ENCODE data around the gene COA6. TPM values are rescaled to one million over a fixed set of nuclear protein-coding genes. Genes with fewer than 3 reads are reported as not detected.

The COA6 gene
- polyA plus RNA-seq, 1 donor (not counting 4 experiments of a cell fraction or from before 2014, with no cell fraction given) = 36.0 TPM

DNA sequence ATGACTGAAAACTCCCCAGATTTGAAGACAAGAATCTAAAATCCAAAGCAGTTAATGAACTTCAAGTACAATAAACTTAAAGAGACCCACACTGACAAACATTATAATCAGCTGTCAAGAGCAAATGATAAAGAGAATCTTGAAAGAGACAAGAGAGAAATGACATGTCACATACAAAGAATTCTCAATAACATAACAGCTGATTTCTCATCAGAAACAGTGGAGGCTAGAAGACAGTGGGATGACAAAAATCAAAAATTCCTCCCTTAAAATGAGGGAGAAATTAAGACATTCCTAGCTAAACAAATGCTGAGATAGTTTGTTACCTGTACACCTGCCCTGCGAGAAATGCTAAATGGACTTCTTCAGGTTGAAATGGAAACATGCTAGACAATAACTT lies 36.0 kb upstream of the COA6 start:
- FAIRE-seq (no peak), DNase-seq (ENCODE audit: low read depth, low spot score) (no peak)
- no peaks in the 10 kb centered on the region for H3K27me3 ChIP-seq (ENCODE audit: control insufficient read depth, extremely low read depth, insufficient read depth, low read length)
- no peak for TF ChIP-seq EZH2 (IDR thresholded peaks at IDR 0.05; ENCODE audit: low read length)
- TF ChIP-seq, protein P1, sequence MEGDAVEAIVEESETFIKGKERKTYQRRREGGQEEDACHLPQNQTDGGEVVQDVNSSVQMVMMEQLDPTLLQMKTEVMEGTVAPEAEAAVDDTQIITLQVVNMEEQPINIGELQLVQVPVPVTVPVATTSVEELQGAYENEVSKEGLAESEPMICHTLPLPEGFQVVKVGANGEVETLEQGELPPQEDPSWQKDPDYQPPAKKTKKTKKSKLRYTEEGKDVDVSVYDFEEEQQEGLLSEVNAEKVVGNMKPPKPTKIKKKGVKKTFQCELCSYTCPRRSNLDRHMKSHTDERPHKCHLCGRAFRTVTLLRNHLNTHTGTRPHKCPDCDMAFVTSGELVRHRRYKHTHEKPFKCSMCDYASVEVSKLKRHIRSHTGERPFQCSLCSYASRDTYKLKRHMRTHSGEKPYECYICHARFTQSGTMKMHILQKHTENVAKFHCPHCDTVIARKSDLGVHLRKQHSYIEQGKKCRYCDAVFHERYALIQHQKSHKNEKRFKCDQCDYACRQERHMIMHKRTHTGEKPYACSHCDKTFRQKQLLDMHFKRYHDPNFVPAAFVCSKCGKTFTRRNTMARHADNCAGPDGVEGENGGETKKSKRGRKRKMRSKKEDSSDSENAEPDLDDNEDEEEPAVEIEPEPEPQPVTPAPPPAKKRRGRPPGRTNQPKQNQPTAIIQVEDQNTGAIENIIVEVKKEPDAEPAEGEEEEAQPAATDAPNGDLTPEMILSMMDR (optimal IDR thresholded peaks at IDR 0.05 in 1 of 3, IDR thresholded peaks at IDR 0.05 in 1 of 3, conservative IDR thresholded peaks at IDR 0.05 in 1 of 3; ENCODE audit: extremely low read depth in 1 of 3, insufficient read depth in 2 of 3, low read length in 3 of 3) = no peak
- no peak overlapping the region for H2AFZ ChIP-seq (ENCODE audit: control insufficient read depth, low read length)
- dilution Hi-C loops (cut with MboI; ENCODE audit: extremely low pct_ligation_motif_present, low sequenced_read_pairs) = no loop called here
- H3K79me2 ChIP-seq (ENCODE audit: control insufficient read depth, insufficient read depth, low read length) = no peaks in the 10 kb centered on the region
- no peaks in the 10 kb centered on the region for H3K9me3 ChIP-seq (ENCODE audit: control insufficient read depth, low read depth, low read length)
- no peak overlapping the region for H3K4me3 ChIP-seq (ENCODE audit: control insufficient read depth in 2 of 3, extremely low read depth in 1 of 3, insufficient read depth in 2 of 3, low read depth in 1 of 3, low read length in 3 of 3)
- H3K4me1 ChIP-seq (ENCODE audit: control insufficient read depth, extremely low read depth, insufficient read depth, low read length) = no peaks in the 10 kb centered on the region
- H3K4me2 ChIP-seq (ENCODE audit: control insufficient read depth, extremely low read depth, insufficient read depth, low read depth, low read length) = no peak overlapping the region
- no peaks in the 10 kb centered on the region for H4K20me1 ChIP-seq (ENCODE audit: control insufficient read depth, extremely low read depth, insufficient read depth, low read length)
- H3K36me3 ChIP-seq (ENCODE audit: control insufficient read depth in 2 of 2, extremely low read depth in 1 of 2, insufficient read depth in 2 of 2, low read length in 2 of 2) = no peaks in the 10 kb centered on the region
- no peak overlapping the region for H3K27ac ChIP-seq (ENCODE audit: control insufficient read depth, insufficient read depth, low read length)
- H3K9ac ChIP-seq (ENCODE audit: control insufficient read depth, extremely low read depth, insufficient read depth, low read length) = no peak overlapping the region
- H3K9me1 ChIP-seq (ENCODE audit: control insufficient read depth, extremely low read depth, insufficient read depth, low read length) = no peaks in the 10 kb centered on the region

GRCh38 chr1:234340528-234340927 lies 32.7 kb upstream of the COA6 start:
- no peaks in the 10 kb centered on the region for H3K9me1 ChIP-seq (ENCODE audit: control insufficient read depth, extremely low read depth, insufficient read depth, low read length)
- no peak overlapping the region for H3K4me2 ChIP-seq (ENCODE audit: control insufficient read depth, extremely low read depth, insufficient read depth, low read depth, low read length)
- no peak overlapping the region for H3K9ac ChIP-seq (ENCODE audit: control insufficient read depth, extremely low read depth, insufficient read depth, low read length)
- DNase-seq (ENCODE audit: low read depth, low spot score) (no peak), FAIRE-seq (no peak)
- no peak overlapping the region for H3K4me3 ChIP-seq (ENCODE audit: control insufficient read depth in 2 of 3, extremely low read depth in 1 of 3, insufficient read depth in 2 of 3, low read depth in 1 of 3, low read length in 3 of 3)
- no peaks in the 10 kb centered on the region for H3K36me3 ChIP-seq (ENCODE audit: control insufficient read depth in 2 of 2, extremely low read depth in 1 of 2, insufficient read depth in 2 of 2, low read length in 2 of 2)
- H3K79me2 ChIP-seq (ENCODE audit: control insufficient read depth, insufficient read depth, low read length) = no peaks in the 10 kb centered on the region
- dilution Hi-C loops (cut with MboI; ENCODE audit: extremely low pct_ligation_motif_present, low sequenced_read_pairs) = no loop called here
- TF ChIP-seq, protein P1 (optimal IDR thresholded peaks at IDR 0.05 in 1 of 3, IDR thresholded peaks at IDR 0.05 in 1 of 3, conservative IDR thresholded peaks at IDR 0.05 in 1 of 3; ENCODE audit: extremely low read depth in 1 of 3, insufficient read depth in 2 of 3, low read length in 3 of 3) = no peak
- no peak for TF ChIP-seq EZH2 (IDR thresholded peaks at IDR 0.05; ENCODE audit: low read length)
- H3K27ac ChIP-seq (ENCODE audit: control insufficient read depth, insufficient read depth, low read length) = no peak overlapping the region
- no peak overlapping the region for H2AFZ ChIP-seq (ENCODE audit: control insufficient read depth, low read length)
- no peaks in the 10 kb centered on the region for H3K9me3 ChIP-seq (ENCODE audit: control insufficient read depth, low read depth, low read length)
- no peaks in the 10 kb centered on the region for H4K20me1 ChIP-seq (ENCODE audit: control insufficient read depth, extremely low read depth, insufficient read depth, low read length)
- H3K27me3 ChIP-seq (ENCODE audit: control insufficient read depth, extremely low read depth, insufficient read depth, low read length) = no peaks in the 10 kb centered on the region
- H3K4me1 ChIP-seq (ENCODE audit: control insufficient read depth, extremely low read depth, insufficient read depth, low read length) = no peaks in the 10 kb centered on the region

Data from keratinocyte (primary cell).